Stomach (tissue), 4 donors: ENCODE measurements around the gene ARL14EP.

Experiments used
- EP300 ChIP-seq: sonication (generic); formaldehyde crosslinking; IDR thresholded peaks from one replicate; pipeline ENCODE4 v1.6.1; 2017; ENCODE audit warnings: antibody characterized with exemption
- POLR2AphosphoS5 ChIP-seq, 3 donors: sonication (generic); formaldehyde crosslinking; IDR thresholded peaks; one replicate each; pipeline ENCODE4 v1.6.1; 2016; ENCODE audit warnings: antibody characterized with exemption in 3 of 3

- TF ChIP-seq EP300 (no peak), POLR2AphosphoS5 (IDR thresholded peaks at IDR 0.05) (peak; percentile 89 to 98 (median 94))
Observed at GRCh38 chr11:30322826-30323710, at the start of gene ARL14EP.
